H1 (cell line): ENCODE results near the gene NIN. TPM values are rescaled to one million over a fixed set of nuclear protein-coding genes. Genes with fewer than 3 reads are reported as not detected.

Experiments
- BACH1 ChIP-seq: IDR thresholded peaks from 2 replicates; pipeline ENCODE4 v1.6.1; 2012; ENCODE audit warnings: low read length, improper control_type of control experiment
- CEBPB ChIP-seq: IDR thresholded peaks from 2 replicates; pipeline ENCODE4 v1.6.1; 2012; ENCODE audit warnings: low read depth, low read length
- SIRT6 ChIP-seq: IDR thresholded peaks from one replicate; pipeline ENCODE4 v1.7.1; 2012; ENCODE audit warnings: low read length, inconsistent platforms
- SP4 ChIP-seq: IDR thresholded peaks from 2 replicates; pipeline ENCODE4 v1.6.1; 2012; ENCODE audit warnings: low read length, inconsistent platforms
- ZNF274 ChIP-seq: IDR thresholded peaks from 2 replicates; pipeline ENCODE4 v1.7.0; 2012; ENCODE audit warnings: low read length, borderline replicate concordance; ENCODE audit errors: extremely low read depth
- polyA plus RNA-seq, 7 experiments: library from polyadenylated mRNA; depleted of rRNA in 3 of 7; stranded (reverse) in 5 of 7; unstranded in 2 of 7; fragments of >200 nt in 5 of 7; fragments of 200-250 nt in 2 of 7; gene quantifications; 1 replicate in 5 of 7; 2 replicates in 1 of 7; 4 replicates in 1 of 7; pipeline versions ENCODE4 v1.2.1 to v1.2.3, GENCODE V29; 2011 to 2013; ENCODE audit warnings: missing spikeins in 2 of 7, mixed read lengths in 2 of 7
- total RNA-seq: library from RNA; stranded (reverse); fragmentation: NEBNext Ultra II Directional; extraction: Animal tissue kit (Norgen Biotek cat#: 25700); gene quantifications from 2 replicates; pipeline ENCODE4 v1.2.1, GENCODE V29; 2021
- TF ChIP-seq, protein P1 (sequence below): fragments of 300-600 bp; sonication (generic); IDR thresholded peaks from 2 replicates; pipeline ENCODE4 v1.7.1; 2012; ENCODE audit warnings: low read length, moderate library complexity, mild to moderate bottlenecking, inconsistent platforms; ENCODE audit not compliant: insufficient replicate concordance
- TF ChIP-seq, protein P2 (sequence below): IDR thresholded peaks from 2 replicates; pipeline ENCODE4 v1.6.1; 2012; ENCODE audit warnings: inconsistent platforms

The NIN gene
- total and polyA plus RNA-seq, 2 of the 8 experiments (the other 6 are each of a cell fraction or from before 2014, with no cell fraction given), result 3.2 to 21.3 TPM

DNA sequence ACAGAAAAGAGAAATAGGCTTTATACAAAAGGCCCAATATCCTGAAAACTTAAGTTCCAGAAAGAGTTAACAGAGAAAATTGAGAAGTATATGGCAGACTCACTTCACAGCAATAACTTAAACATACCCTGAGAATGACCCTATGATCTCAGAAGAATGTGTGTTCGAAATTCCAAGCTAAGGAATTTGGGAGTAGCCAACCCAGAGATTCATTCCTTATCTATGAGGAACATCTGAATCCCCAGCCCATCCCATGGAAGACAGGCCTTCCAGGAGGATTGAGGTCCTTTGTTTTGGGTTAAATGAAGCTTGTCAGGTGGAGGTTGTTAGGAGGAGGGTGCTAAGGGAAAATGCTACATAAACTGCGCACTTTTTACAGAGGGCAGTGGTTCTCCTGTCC lies 155.4 kb downstream of the NIN start (continued):
- TF ChIP-seq BACH1, result no peak
- TF ChIP-seq, protein P1, sequence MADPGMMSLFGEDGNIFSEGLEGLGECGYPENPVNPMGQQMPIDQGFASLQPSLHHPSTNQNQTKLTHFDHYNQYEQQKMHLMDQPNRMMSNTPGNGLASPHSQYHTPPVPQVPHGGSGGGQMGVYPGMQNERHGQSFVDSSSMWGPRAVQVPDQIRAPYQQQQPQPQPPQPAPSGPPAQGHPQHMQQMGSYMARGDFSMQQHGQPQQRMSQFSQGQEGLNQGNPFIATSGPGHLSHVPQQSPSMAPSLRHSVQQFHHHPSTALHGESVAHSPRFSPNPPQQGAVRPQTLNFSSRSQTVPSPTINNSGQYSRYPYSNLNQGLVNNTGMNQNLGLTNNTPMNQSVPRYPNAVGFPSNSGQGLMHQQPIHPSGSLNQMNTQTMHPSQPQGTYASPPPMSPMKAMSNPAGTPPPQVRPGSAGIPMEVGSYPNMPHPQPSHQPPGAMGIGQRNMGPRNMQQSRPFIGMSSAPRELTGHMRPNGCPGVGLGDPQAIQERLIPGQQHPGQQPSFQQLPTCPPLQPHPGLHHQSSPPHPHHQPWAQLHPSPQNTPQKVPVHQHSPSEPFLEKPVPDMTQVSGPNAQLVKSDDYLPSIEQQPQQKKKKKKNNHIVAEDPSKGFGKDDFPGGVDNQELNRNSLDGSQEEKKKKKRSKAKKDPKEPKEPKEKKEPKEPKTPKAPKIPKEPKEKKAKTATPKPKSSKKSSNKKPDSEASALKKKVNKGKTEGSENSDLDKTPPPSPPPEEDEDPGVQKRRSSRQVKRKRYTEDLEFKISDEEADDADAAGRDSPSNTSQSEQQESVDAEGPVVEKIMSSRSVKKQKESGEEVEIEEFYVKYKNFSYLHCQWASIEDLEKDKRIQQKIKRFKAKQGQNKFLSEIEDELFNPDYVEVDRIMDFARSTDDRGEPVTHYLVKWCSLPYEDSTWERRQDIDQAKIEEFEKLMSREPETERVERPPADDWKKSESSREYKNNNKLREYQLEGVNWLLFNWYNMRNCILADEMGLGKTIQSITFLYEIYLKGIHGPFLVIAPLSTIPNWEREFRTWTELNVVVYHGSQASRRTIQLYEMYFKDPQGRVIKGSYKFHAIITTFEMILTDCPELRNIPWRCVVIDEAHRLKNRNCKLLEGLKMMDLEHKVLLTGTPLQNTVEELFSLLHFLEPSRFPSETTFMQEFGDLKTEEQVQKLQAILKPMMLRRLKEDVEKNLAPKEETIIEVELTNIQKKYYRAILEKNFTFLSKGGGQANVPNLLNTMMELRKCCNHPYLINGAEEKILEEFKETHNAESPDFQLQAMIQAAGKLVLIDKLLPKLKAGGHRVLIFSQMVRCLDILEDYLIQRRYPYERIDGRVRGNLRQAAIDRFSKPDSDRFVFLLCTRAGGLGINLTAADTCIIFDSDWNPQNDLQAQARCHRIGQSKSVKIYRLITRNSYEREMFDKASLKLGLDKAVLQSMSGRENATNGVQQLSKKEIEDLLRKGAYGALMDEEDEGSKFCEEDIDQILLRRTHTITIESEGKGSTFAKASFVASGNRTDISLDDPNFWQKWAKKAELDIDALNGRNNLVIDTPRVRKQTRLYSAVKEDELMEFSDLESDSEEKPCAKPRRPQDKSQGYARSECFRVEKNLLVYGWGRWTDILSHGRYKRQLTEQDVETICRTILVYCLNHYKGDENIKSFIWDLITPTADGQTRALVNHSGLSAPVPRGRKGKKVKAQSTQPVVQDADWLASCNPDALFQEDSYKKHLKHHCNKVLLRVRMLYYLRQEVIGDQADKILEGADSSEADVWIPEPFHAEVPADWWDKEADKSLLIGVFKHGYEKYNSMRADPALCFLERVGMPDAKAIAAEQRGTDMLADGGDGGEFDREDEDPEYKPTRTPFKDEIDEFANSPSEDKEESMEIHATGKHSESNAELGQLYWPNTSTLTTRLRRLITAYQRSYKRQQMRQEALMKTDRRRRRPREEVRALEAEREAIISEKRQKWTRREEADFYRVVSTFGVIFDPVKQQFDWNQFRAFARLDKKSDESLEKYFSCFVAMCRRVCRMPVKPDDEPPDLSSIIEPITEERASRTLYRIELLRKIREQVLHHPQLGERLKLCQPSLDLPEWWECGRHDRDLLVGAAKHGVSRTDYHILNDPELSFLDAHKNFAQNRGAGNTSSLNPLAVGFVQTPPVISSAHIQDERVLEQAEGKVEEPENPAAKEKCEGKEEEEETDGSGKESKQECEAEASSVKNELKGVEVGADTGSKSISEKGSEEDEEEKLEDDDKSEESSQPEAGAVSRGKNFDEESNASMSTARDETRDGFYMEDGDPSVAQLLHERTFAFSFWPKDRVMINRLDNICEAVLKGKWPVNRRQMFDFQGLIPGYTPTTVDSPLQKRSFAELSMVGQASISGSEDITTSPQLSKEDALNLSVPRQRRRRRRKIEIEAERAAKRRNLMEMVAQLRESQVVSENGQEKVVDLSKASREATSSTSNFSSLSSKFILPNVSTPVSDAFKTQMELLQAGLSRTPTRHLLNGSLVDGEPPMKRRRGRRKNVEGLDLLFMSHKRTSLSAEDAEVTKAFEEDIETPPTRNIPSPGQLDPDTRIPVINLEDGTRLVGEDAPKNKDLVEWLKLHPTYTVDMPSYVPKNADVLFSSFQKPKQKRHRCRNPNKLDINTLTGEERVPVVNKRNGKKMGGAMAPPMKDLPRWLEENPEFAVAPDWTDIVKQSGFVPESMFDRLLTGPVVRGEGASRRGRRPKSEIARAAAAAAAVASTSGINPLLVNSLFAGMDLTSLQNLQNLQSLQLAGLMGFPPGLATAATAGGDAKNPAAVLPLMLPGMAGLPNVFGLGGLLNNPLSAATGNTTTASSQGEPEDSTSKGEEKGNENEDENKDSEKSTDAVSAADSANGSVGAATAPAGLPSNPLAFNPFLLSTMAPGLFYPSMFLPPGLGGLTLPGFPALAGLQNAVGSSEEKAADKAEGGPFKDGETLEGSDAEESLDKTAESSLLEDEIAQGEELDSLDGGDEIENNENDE, result no peak
- TF ChIP-seq ZNF274, result no peak
- no peak for TF ChIP-seq SP4
- TF ChIP-seq SIRT6, result no peak
- TF ChIP-seq, protein P2, sequence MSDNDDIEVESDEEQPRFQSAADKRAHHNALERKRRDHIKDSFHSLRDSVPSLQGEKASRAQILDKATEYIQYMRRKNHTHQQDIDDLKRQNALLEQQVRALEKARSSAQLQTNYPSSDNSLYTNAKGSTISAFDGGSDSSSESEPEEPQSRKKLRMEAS, result no peak
- TF ChIP-seq CEBPB, result no peak
